Fibroblast of lung (primary cell): ENCODE data around the gene CD46. TPM values are rescaled to one million over a fixed set of nuclear protein-coding genes. Genes with fewer than 3 reads are reported as not detected.

Source experiments
- DNase-seq, 2 donors: peaks; one replicate each; pipeline versions ENCODE4 v3.0.0 to v3.0.0-alpha.2; 2010; ENCODE audit warnings: low read depth in 2 of 2
- H2AFZ ChIP-seq: 2 replicates; pipeline ENCODE4 v1.5.1; 2012; ENCODE audit warnings: low read length, control low read depth, inconsistent platforms
- H3K27ac ChIP-seq: 2 replicates; pipeline ENCODE4 v1.5.1; 2011; ENCODE audit warnings: low read length, control low read depth; ENCODE audit not compliant: insufficient read depth
- H3K27me3 ChIP-seq: 2 replicates; pipeline ENCODE4 v1.5.1; 2011; ENCODE audit warnings: mild to moderate bottlenecking, low read length; ENCODE audit not compliant: control insufficient read depth, insufficient read depth
- H3K36me3 ChIP-seq: 2 replicates; pipeline ENCODE4 v1.5.1; 2011; ENCODE audit warnings: low read length; ENCODE audit not compliant: control insufficient read depth, insufficient read depth
- H3K4me1 ChIP-seq: 2 replicates; pipeline ENCODE4 v1.5.1; 2011; ENCODE audit warnings: low read length; ENCODE audit not compliant: control insufficient read depth, insufficient read depth; ENCODE audit errors: extremely low read depth
- H3K4me2 ChIP-seq: 2 replicates; pipeline ENCODE4 v1.5.1; 2011; ENCODE audit warnings: low read length, control low read depth; ENCODE audit not compliant: insufficient read depth; ENCODE audit errors: extremely low read depth
- H3K4me3 ChIP-seq, 4 experiments: fragments of 200-600 bp in 1 of 4; sonication (generic) in 1 of 4; replicated peaks in 1 of 4; 2 replicates each; pipeline ENCODE4 v1.5.1; 2011 to 2016; ENCODE audit warnings: low read length in 4 of 4, low read depth in 3 of 4, mild to moderate bottlenecking in 3 of 4, control low read depth in 2 of 4, inconsistent platforms in 1 of 4, mixed read lengths in 1 of 4; ENCODE audit not compliant: insufficient read depth in 1 of 4; ENCODE audit errors: control extremely low read depth in 1 of 4
- H3K79me2 ChIP-seq: 2 replicates; pipeline ENCODE4 v1.5.1; 2012; ENCODE audit warnings: mild to moderate bottlenecking, low read length, inconsistent platforms; ENCODE audit not compliant: control insufficient read depth, insufficient read depth
- H3K9ac ChIP-seq: 2 replicates; pipeline ENCODE4 v1.5.1; 2011; ENCODE audit warnings: mild to moderate bottlenecking, low read length, control low read depth; ENCODE audit not compliant: insufficient read depth
- H3K9me3 ChIP-seq: 2 replicates; pipeline ENCODE4 v1.5.1; 2012; ENCODE audit warnings: low read depth, low read length; ENCODE audit not compliant: control insufficient read depth, insufficient read depth
- H4K20me1 ChIP-seq: 2 replicates; pipeline ENCODE4 v1.5.1; 2011; ENCODE audit warnings: low read length; ENCODE audit not compliant: control insufficient read depth, insufficient read depth; ENCODE audit errors: extremely low read depth
- EZH2 ChIP-seq: IDR thresholded peaks from 2 replicates; pipeline ENCODE4 v1.5.1; 2012; ENCODE audit warnings: low read length, control low read depth, mild to moderate bottlenecking; ENCODE audit errors: missing control alignments
- polyA plus RNA-seq, 2 donors: library from polyadenylated mRNA; depleted of rRNA in 1 of 2; stranded (reverse) in 1 of 2; unstranded in 1 of 2; fragments of >200 nt; gene quantifications; 2 replicates each; pipeline ENCODE4 v1.2.1, GENCODE V29; 2011 to 2012; ENCODE audit warnings: missing spikeins in 1 of 2
- total RNA-seq: library from RNA; depleted of rRNA; stranded (reverse); fragments of >200 nt; gene quantifications from 2 replicates; pipeline ENCODE4 v1.2.1, GENCODE V29; 2014
- TF ChIP-seq, protein P1 (sequence below), 2 donors: IDR thresholded peaks in 1 of 2; conservative IDR thresholded peaks in 1 of 2; 1 replicate in 1 of 2; 2 replicates in 1 of 2; pipeline ENCODE4 v1.5.1; 2011 to 2012; ENCODE audit warnings: low read length in 2 of 2, control low read depth in 1 of 2, inconsistent platforms in 1 of 2, low read depth in 1 of 2, mild to moderate bottlenecking in 1 of 2

Gene CD46
- total and polyA plus RNA-seq, 2 donors (not counting 1 experiment from before 2014, with no cell fraction given): 198 to 294 TPM

DNA sequence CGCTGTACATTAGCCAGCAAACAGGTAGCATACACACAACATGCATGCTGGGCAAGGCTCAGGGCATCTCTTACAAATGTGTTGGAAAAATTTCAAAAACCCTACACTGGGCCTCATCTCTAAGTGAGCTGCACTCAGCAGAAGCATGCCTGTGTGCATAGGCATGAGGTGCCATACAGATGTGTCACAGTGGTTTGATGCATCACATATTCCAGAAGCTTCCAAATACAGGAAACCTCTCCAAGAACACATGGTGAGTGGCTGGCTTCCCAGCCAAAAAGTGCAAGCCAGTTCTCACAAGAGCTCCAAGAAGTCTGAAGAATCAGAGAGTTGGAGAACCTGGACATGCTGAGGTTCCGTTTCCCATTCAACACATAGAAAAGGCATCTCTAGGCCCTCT, 58.3 kb downstream of the CD46 start:
- DNase-seq: peak; percentile 62 to 71
- Histone ChIP-seq H3K79me2 (peaks cover 5% of the 10 kb centered on the region), H3K4me1 (peaks cover 35% of the 10 kb centered on the region), H4K20me1 (no peaks in the 10 kb centered on the region), H3K27ac (peak overlapping the region; percentile 31), H2AFZ (no peak overlapping the region), H3K9ac (no peak overlapping the region), H3K4me2 (no peak overlapping the region), H3K27me3 (no peaks in the 10 kb centered on the region), H3K36me3 (peaks cover 19% of the 10 kb centered on the region), H3K4me3 (no peak overlapping the region), H3K9me3 (no peaks in the 10 kb centered on the region)
- TF ChIP-seq, protein P1, sequence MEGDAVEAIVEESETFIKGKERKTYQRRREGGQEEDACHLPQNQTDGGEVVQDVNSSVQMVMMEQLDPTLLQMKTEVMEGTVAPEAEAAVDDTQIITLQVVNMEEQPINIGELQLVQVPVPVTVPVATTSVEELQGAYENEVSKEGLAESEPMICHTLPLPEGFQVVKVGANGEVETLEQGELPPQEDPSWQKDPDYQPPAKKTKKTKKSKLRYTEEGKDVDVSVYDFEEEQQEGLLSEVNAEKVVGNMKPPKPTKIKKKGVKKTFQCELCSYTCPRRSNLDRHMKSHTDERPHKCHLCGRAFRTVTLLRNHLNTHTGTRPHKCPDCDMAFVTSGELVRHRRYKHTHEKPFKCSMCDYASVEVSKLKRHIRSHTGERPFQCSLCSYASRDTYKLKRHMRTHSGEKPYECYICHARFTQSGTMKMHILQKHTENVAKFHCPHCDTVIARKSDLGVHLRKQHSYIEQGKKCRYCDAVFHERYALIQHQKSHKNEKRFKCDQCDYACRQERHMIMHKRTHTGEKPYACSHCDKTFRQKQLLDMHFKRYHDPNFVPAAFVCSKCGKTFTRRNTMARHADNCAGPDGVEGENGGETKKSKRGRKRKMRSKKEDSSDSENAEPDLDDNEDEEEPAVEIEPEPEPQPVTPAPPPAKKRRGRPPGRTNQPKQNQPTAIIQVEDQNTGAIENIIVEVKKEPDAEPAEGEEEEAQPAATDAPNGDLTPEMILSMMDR (conservative IDR thresholded peaks at IDR 0.05 in 1 of 2, IDR thresholded peaks at IDR 0.05 in 1 of 2; ENCODE audit: low read depth in 1 of 2, low read length in 2 of 2): no peak
- no peak for TF ChIP-seq EZH2

DNA sequence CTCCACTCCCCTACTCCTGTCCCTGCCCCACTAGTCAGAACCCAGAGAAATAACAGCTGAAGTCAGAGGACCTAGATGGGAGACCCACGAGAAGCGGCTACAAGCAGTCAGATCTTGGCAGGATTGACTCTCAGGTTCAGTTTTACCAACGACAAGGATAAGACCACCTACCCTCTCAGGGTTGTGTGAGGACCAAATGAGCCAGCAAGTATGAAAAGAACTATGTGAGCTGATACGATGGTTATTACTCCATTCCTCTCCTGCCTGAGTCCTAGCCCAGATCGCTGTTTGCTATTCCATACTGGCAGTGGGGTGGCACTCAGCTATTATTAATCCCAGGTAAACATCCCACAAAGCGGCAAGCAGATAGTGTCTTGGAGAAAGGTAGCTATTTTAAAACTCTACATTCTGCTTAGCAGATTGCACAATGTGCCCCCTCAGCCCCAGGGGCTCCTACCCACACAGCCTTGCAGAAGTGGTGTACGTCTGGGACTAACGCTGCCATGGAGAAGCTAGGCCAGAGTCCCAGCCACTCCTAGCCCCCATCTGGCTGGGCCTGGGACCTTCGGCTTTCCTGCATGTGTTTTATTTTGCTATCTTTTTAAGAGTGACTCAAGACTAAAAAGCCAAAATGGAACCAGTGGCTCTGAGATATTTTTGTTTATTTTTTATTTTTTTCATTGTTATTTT, 58.9 kb downstream of the CD46 start:
- Histone ChIP-seq H3K9ac (no peak overlapping the region), H3K4me2 (no peak overlapping the region), H3K4me1 (peaks cover 34% of the 10 kb centered on the region), H3K27ac (peak overlapping the region; percentile 31), H3K79me2 (peaks cover 5% of the 10 kb centered on the region), H3K36me3 (peaks cover 23% of the 10 kb centered on the region), H2AFZ (no peak overlapping the region), H3K27me3 (no peaks in the 10 kb centered on the region), H3K9me3 (no peaks in the 10 kb centered on the region), H4K20me1 (no peaks in the 10 kb centered on the region), H3K4me3 (no peak overlapping the region)
- TF ChIP-seq, protein P1 (conservative IDR thresholded peaks at IDR 0.05 in 1 of 2, IDR thresholded peaks at IDR 0.05 in 1 of 2; ENCODE audit: low read depth in 1 of 2, low read length in 2 of 2): no peak
- TF ChIP-seq EZH2: no peak
- DNase-seq: no peak

DNA sequence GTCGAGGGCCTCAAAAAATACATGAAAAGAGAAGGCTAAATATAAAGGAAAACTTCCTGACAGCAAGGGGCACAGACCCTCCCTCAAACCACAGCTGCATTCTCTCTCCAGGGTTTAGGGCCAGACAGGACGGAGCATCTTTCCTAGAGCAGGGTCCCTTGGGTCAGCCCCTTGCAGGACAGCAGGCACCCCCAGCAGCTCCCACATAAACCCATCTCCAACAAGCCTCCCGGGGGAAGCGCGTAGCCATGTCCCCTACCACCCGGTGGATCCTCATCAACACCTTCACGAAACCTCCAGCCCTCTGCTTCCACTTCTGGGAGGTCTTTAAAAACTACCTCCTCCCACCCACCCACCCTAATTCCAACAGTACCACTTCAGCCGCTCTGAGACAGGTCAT, 59.5 kb downstream of the CD46 start:
- Histone ChIP-seq H3K36me3 (peaks cover 27% of the 10 kb centered on the region), H3K4me1 (peaks cover 36% of the 10 kb centered on the region), H3K4me3 (no peak overlapping the region), H3K4me2 (no peak overlapping the region), H4K20me1 (no peaks in the 10 kb centered on the region), H3K27me3 (no peaks in the 10 kb centered on the region), H3K9me3 (no peaks in the 10 kb centered on the region), H3K27ac (no peak overlapping the region), H3K79me2 (peaks cover 5% of the 10 kb centered on the region), H3K9ac (no peak overlapping the region), H2AFZ (no peak overlapping the region)
- no peak for TF ChIP-seq EZH2
- TF ChIP-seq, protein P1 (conservative IDR thresholded peaks at IDR 0.05 in 1 of 2, IDR thresholded peaks at IDR 0.05 in 1 of 2; ENCODE audit: low read depth in 1 of 2, low read length in 2 of 2): no peak
- no peak for DNase-seq
